ENCODE results near the gene GPR21.

- TF ChIP-seq POLR2AphosphoS5 (IDR thresholded peaks at IDR 0.05) (no peak), CTCF (IDR thresholded peaks at IDR 0.05) (no peak), POLR2A (IDR thresholded peaks at IDR 0.05) (no peak)
Measured at GRCh38 chr9:123028973-123029372, 4.5 kb upstream of the GPR21 start.

All from suprapubic skin (tissue), 4 donors.